RWPE2 (cell line): ENCODE data around the gene MYRF.

ENCODE experiments used
- ATAC-seq: fragments of 200-7000 bp; cut with Tn5 transposase; 3 replicates; pipeline ENCODE4 v1.9.1; 2021; ENCODE audit warnings: low read depth
- DNase-seq: peaks from one replicate; pipeline ENCODE4 v3.0.0-alpha.2; 2020; ENCODE audit warnings: low spot score
- H3K27ac ChIP-seq: fragments of 450-650 bp; 2 replicates; pipeline ENCODE4 v1.5.1; 2017; ENCODE audit warnings: mild to moderate bottlenecking; ENCODE audit not compliant: poor library complexity, severe bottlenecking
- H3K27me3 ChIP-seq: fragments of 250-450 bp; sonication (Bioruptor Pico); 2 replicates; pipeline ENCODE4 v1.5.1; 2021; ENCODE audit warnings: mild to moderate bottlenecking, moderate library complexity; ENCODE audit not compliant: insufficient read depth, poor library complexity, severe bottlenecking
- H3K36me3 ChIP-seq: fragments of 250-450 bp; sonication (Bioruptor Pico); 2 replicates; pipeline ENCODE4 v1.5.1; 2020; ENCODE audit warnings: low read depth, mild to moderate bottlenecking, moderate library complexity
- H3K4me1 ChIP-seq: fragments of 250-450 bp; sonication (Bioruptor Pico); 2 replicates; pipeline ENCODE4 v1.5.1; 2021; ENCODE audit warnings: mild to moderate bottlenecking, moderate library complexity; ENCODE audit not compliant: insufficient read depth, poor library complexity, severe bottlenecking
- H3K4me3 ChIP-seq: fragments of 250-450 bp; sonication (Bioruptor Pico); 2 replicates; pipeline ENCODE4 v1.5.1; 2021; ENCODE audit warnings: mild to moderate bottlenecking, moderate library complexity; ENCODE audit not compliant: severe bottlenecking
- H3K9me3 ChIP-seq: fragments of 250-450 bp; sonication (Bioruptor Pico); 2 replicates; pipeline ENCODE4 v1.5.1; 2021; ENCODE audit warnings: mild to moderate bottlenecking, moderate library complexity; ENCODE audit not compliant: severe bottlenecking
- CTCF ChIP-seq: fragments of 450-650 bp; IDR thresholded peaks from one replicate; pipeline ENCODE4 v1.5.1; 2017; ENCODE audit warnings: mild to moderate bottlenecking, moderate library complexity; ENCODE audit not compliant: poor library complexity, severe bottlenecking

The MYRF gene

GRCh38 chr11:61836193-61836592, 83.8 kb downstream of the MYRF start:
- ATAC-seq (no peak), DNase-seq (no peak)
- peaks cover 89% of the 10 kb centered on the region for H3K36me3 ChIP-seq
- H3K9me3 ChIP-seq, result no peaks in the 10 kb centered on the region
- H3K27ac ChIP-seq, result peak overlapping the region; percentile 76
- no peaks in the 10 kb centered on the region for H3K27me3 ChIP-seq
- TF ChIP-seq CTCF, result no peak
- peaks cover 11% of the 10 kb centered on the region for H3K4me1 ChIP-seq
- H3K4me3 ChIP-seq, result no peak overlapping the region

GRCh38 chr11:61837411-61838005, 85.1 kb downstream of the MYRF start:
- Histone ChIP-seq H3K9me3 (no peaks in the 10 kb centered on the region), H3K36me3 (peaks cover 89% of the 10 kb centered on the region), H3K27me3 (no peaks in the 10 kb centered on the region), H3K27ac (no peak overlapping the region), H3K4me1 (peaks cover 11% of the 10 kb centered on the region), H3K4me3 (no peak overlapping the region)
- TF ChIP-seq CTCF, result no peak
- ATAC-seq (no peak), DNase-seq (peak; percentile 34)
